ENCODE results near the gene CENPP.
A peak's percentile ranks its signal among the peaks of the same experiment; 100 is the strongest.

DNA sequence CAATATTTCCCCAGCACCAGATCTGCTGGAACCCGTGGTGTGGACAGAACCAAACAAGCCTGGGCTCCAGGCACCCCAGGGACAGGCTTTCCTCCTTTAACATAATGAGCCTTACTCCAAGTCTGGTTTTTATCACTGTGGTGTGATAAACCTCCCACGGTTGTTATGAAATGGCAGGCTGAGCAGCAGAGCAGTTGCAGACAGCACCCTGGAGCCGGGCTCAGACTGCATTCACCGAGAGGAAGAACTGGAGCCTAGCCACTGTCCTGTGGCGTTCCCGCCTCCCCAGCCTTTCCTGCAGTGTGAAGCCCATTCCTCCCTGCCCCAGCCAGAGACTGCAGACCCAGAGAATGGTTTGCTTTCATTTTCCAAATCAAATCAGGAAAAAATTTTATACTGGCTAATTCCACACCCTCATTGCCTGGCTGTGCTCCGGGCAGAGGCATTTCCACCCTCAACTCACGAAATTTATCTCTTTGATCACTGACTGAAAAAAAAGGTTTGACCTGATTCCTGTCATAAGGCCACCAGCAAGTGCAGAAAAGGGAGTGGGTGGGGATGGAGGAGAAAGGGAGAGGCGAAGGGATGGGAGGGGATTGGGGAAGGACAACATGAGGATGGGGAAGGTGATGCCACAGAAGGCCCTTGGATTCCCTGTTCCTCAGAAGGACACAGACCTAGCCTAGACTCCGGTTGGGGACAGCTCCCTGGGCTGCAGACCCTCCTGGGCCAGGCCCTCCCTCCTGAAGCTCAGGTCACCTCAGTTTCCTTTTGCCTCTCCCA lies 325.3 kb downstream of the CENPP start:
- TF ChIP-seq, protein P1, sequence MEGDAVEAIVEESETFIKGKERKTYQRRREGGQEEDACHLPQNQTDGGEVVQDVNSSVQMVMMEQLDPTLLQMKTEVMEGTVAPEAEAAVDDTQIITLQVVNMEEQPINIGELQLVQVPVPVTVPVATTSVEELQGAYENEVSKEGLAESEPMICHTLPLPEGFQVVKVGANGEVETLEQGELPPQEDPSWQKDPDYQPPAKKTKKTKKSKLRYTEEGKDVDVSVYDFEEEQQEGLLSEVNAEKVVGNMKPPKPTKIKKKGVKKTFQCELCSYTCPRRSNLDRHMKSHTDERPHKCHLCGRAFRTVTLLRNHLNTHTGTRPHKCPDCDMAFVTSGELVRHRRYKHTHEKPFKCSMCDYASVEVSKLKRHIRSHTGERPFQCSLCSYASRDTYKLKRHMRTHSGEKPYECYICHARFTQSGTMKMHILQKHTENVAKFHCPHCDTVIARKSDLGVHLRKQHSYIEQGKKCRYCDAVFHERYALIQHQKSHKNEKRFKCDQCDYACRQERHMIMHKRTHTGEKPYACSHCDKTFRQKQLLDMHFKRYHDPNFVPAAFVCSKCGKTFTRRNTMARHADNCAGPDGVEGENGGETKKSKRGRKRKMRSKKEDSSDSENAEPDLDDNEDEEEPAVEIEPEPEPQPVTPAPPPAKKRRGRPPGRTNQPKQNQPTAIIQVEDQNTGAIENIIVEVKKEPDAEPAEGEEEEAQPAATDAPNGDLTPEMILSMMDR (IDR thresholded peaks at IDR 0.05): no peak
- peak; percentile 19 for TF ChIP-seq POLR2AphosphoS5 (IDR thresholded peaks at IDR 0.05)
- TF ChIP-seq POLR2A (IDR thresholded peaks at IDR 0.05): no peak

Measured in gastroesophageal sphincter (tissue), 3 donors.